Neural progenitor cell (in vitro differentiated cells): ENCODE results near the gene KPNB1.

Source experiments
- EZH2 ChIP-seq: fragments of 200-600 bp; sonication (generic); IDR thresholded peaks from 2 replicates; pipeline ENCODE4 v1.6.1; 2017; ENCODE audit warnings: antibody characterized with exemption, mild to moderate bottlenecking, moderate library complexity
- TF ChIP-seq, protein P1 (sequence below): fragments of 200-600 bp; sonication (generic); IDR thresholded peaks from 2 replicates; pipeline ENCODE4 v1.5.1; 2017; ENCODE audit warnings: antibody characterized with exemption, mild to moderate bottlenecking

DNA sequence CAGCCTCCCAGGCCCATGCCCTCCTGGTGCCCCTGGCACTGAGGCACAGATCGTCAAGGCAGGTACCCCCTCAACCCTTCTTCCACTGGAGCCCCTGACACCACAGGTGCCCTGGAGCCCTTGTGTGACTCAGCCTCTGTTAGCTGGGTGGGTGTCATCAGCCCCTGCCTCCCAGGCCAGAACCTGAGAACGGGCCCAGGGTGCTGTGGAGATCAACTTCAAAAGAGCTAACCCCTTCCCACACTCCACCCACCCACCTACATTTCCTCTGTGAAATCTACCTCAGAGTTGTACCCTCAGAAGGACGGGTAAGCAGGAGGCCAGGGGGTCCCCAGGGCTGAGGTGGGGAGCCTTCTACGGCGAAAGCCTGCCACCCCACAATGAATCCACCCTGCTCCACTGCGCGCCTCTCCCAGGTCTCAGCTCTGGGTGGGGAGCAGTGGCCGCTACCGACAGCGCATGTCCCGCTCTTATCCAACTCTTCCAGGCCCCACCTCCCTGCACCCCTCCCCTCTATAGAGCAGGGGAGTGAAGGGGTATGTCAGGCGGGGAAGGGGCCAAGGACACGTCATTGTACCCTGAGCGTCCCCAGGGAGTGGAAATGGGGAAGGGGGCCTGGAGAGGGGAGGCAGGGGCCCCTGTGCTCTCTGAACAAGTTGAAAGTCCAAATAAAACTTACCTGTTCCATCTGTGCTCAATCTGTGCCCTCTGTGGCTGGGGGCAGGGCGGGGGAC is 61.8 kb downstream of the KPNB1 start:
- TF ChIP-seq, protein P1, sequence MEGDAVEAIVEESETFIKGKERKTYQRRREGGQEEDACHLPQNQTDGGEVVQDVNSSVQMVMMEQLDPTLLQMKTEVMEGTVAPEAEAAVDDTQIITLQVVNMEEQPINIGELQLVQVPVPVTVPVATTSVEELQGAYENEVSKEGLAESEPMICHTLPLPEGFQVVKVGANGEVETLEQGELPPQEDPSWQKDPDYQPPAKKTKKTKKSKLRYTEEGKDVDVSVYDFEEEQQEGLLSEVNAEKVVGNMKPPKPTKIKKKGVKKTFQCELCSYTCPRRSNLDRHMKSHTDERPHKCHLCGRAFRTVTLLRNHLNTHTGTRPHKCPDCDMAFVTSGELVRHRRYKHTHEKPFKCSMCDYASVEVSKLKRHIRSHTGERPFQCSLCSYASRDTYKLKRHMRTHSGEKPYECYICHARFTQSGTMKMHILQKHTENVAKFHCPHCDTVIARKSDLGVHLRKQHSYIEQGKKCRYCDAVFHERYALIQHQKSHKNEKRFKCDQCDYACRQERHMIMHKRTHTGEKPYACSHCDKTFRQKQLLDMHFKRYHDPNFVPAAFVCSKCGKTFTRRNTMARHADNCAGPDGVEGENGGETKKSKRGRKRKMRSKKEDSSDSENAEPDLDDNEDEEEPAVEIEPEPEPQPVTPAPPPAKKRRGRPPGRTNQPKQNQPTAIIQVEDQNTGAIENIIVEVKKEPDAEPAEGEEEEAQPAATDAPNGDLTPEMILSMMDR: no peak
- TF ChIP-seq EZH2: no peak
